Measurements from ENCODE around the gene SNAI3.

Gene SNAI3

GRCh38 chr16:88703486-88704309, 17.4 kb upstream of the SNAI3 start:
- TF ChIP-seq POLR2A (IDR thresholded peaks at IDR 0.05; ENCODE audit: low read length) (no peak), GATA1 (IDR thresholded peaks at IDR 0.05; ENCODE audit: low read depth, low read length) (no peak)
- DNase-seq: peak; percentile 30 to 38

- no peak for DNase-seq
- TF ChIP-seq GATA1 (IDR thresholded peaks at IDR 0.05; ENCODE audit: low read depth, low read length): no peak
- TF ChIP-seq POLR2A (IDR thresholded peaks at IDR 0.05; ENCODE audit: low read length): no peak
Measured at GRCh38 chr16:88702371-88703210, 16.3 kb upstream of the SNAI3 start.

GRCh38 chr16:88701581-88702370, 15.5 kb upstream of the SNAI3 start:
- TF ChIP-seq POLR2A (IDR thresholded peaks at IDR 0.05; ENCODE audit: low read length): no peak
- no peak for TF ChIP-seq GATA1 (IDR thresholded peaks at IDR 0.05; ENCODE audit: low read depth, low read length)
- no peak for DNase-seq

GRCh38 chr16:88700636-88701482, 14.6 kb upstream of the SNAI3 start:
- TF ChIP-seq GATA1 (IDR thresholded peaks at IDR 0.05; ENCODE audit: low read depth, low read length): no peak
- TF ChIP-seq POLR2A (IDR thresholded peaks at IDR 0.05; ENCODE audit: low read length): no peak
- DNase-seq: peak; percentile 59 to 61

GRCh38 chr16:88700322-88700635, 14.0 kb upstream of the SNAI3 start:
- no peak for DNase-seq

GRCh38 chr16:88699180-88699579, 12.9 kb upstream of the SNAI3 start:
- TF ChIP-seq GATA1 (IDR thresholded peaks at IDR 0.05; ENCODE audit: low read depth, low read length) (no peak), POLR2A (IDR thresholded peaks at IDR 0.05; ENCODE audit: low read length) (no peak)

More at GRCh38 chr16:88700322-88700635, 14.0 kb upstream of the SNAI3 start:
- TF ChIP-seq GATA1 (IDR thresholded peaks at IDR 0.05; ENCODE audit: low read depth, low read length): no peak
- no peak for TF ChIP-seq POLR2A (IDR thresholded peaks at IDR 0.05; ENCODE audit: low read length)

GRCh38 chr16:88698646-88699045, 12.3 kb upstream of the SNAI3 start:
- DNase-seq: no peak
- no peak for TF ChIP-seq POLR2A (IDR thresholded peaks at IDR 0.05; ENCODE audit: low read length)
- no peak for TF ChIP-seq GATA1 (IDR thresholded peaks at IDR 0.05; ENCODE audit: low read depth, low read length)

More at GRCh38 chr16:88699180-88699579, 12.9 kb upstream of the SNAI3 start:
- no peak for DNase-seq

GRCh38 chr16:88697831-88698615, 11.7 kb upstream of the SNAI3 start:
- no peak for DNase-seq
- no peak for TF ChIP-seq POLR2A (IDR thresholded peaks at IDR 0.05; ENCODE audit: low read length)
- no peak for TF ChIP-seq GATA1 (IDR thresholded peaks at IDR 0.05; ENCODE audit: low read depth, low read length)

GRCh38 chr16:88697116-88697830, 11.0 kb upstream of the SNAI3 start:
- no peak for DNase-seq
- TF ChIP-seq POLR2A (IDR thresholded peaks at IDR 0.05; ENCODE audit: low read length) (no peak), GATA1 (IDR thresholded peaks at IDR 0.05; ENCODE audit: low read depth, low read length) (no peak)

- no peak for DNase-seq
Measured at GRCh38 chr16:88696441-88696840, 10.1 kb upstream of the SNAI3 start.

GRCh38 chr16:88695753-88696152, 9.4 kb upstream of the SNAI3 start:
- TF ChIP-seq POLR2A (IDR thresholded peaks at IDR 0.05; ENCODE audit: low read length) (no peak), GATA1 (IDR thresholded peaks at IDR 0.05; ENCODE audit: low read depth, low read length) (no peak)
- DNase-seq: no peak

More at GRCh38 chr16:88696441-88696840, 10.1 kb upstream of the SNAI3 start:
- TF ChIP-seq POLR2A (IDR thresholded peaks at IDR 0.05; ENCODE audit: low read length): no peak
- no peak for TF ChIP-seq GATA1 (IDR thresholded peaks at IDR 0.05; ENCODE audit: low read depth, low read length)

- no peak for TF ChIP-seq GATA1 (IDR thresholded peaks at IDR 0.05; ENCODE audit: low read depth, low read length)
- TF ChIP-seq POLR2A (IDR thresholded peaks at IDR 0.05; ENCODE audit: low read length): no peak
- no peak for DNase-seq
Measured at GRCh38 chr16:88695218-88695617, 8.9 kb upstream of the SNAI3 start.

Measured in erythroblast (primary cell).